Transverse colon (tissue), 4 donors: Measurements from ENCODE around the gene NUBP1. TPM values are rescaled to one million over a fixed set of nuclear protein-coding genes. Genes with fewer than 3 reads are reported as not detected.

ENCODE experiments used
- DNase-seq: peaks from one replicate; pipeline ENCODE4 v3.0.0-alpha.2; 2019
- H3K27ac ChIP-seq, 4 donors: fragments of 200-600 bp; sonication (generic); 2 replicates each; pipeline ENCODE4 v1.5.1; 2016 to 2018; ENCODE audit warnings: inconsistent platforms in 4 of 4
- H3K27me3 ChIP-seq: fragments of 200-600 bp; sonication (generic); 2 replicates; pipeline ENCODE4 v1.5.1; 2017; ENCODE audit warnings: inconsistent platforms
- H3K36me3 ChIP-seq, 4 donors: fragments of 200-600 bp; sonication (generic); 2 replicates each; pipeline ENCODE4 v1.5.1; 2017 to 2019; ENCODE audit warnings: inconsistent platforms in 4 of 4
- H3K4me1 ChIP-seq, 4 donors: fragments of 200-600 bp; sonication (generic); 2 replicates each; pipeline ENCODE4 v1.5.1; 2017 to 2020; ENCODE audit warnings: inconsistent platforms in 4 of 4
- H3K4me3 ChIP-seq, 4 donors: fragments of 200-600 bp; sonication (generic); 1 replicate in 1 of 4; 2 replicates in 3 of 4; pipeline versions ENCODE4 v1.5.1 to v1.6.1; 2017 to 2019; ENCODE audit warnings: inconsistent platforms in 4 of 4
- H3K9me3 ChIP-seq, 2 donors: fragments of 200-600 bp; sonication (generic); 2 replicates each; pipeline ENCODE4 v1.5.1; 2017 to 2019; ENCODE audit warnings: inconsistent platforms in 2 of 2
- CTCF ChIP-seq, 5 experiments: fragments of 200-600 bp in 3 of 5; fragments of 450-650 bp in 2 of 5; sonication (generic) in 3 of 5; IDR thresholded peaks; 1 replicate in 2 of 5; 2 replicates in 3 of 5; pipeline ENCODE4 v1.5.1; 2016 to 2017; ENCODE audit warnings: antibody characterized with exemption in 5 of 5, inconsistent platforms in 3 of 5, mild to moderate bottlenecking in 2 of 5, moderate library complexity in 1 of 5
- EP300 ChIP-seq: sonication (generic); formaldehyde crosslinking; IDR thresholded peaks from one replicate; pipeline ENCODE4 v1.6.1; 2017; ENCODE audit warnings: antibody characterized with exemption, low read depth
- POLR2A ChIP-seq: fragments of 450-650 bp; IDR thresholded peaks from one replicate; pipeline ENCODE4 v1.6.1; 2016; ENCODE audit warnings: antibody characterized with exemption, mild to moderate bottlenecking, moderate library complexity
- POLR2AphosphoS5 ChIP-seq, 3 donors: sonication (generic); formaldehyde crosslinking; IDR thresholded peaks; one replicate each; pipeline ENCODE4 v1.6.1; 2016; ENCODE audit warnings: antibody characterized with exemption in 3 of 3
- WGBS, 2 donors: methylation state at CpG; one replicate each; pipeline ENCODE4 v1.1.5; 2018; ENCODE audit warnings: low coverage in 1 of 2; 5-methylcytosine and 5-hydroxymethylcytosine counted together
- in situ Hi-C, 4 donors: fragments of 200-750 bp; cut with MboI; loops; one replicate each; pipeline versions ENCODE4 v1.15.0 to v1.15.1; 2017; ENCODE audit warnings: low sequenced_read_pairs in 3 of 4, low pct_ligation_motif_present in 1 of 4, low pct_unique_long_range_greater_than_20kb in 1 of 4
- intact Hi-C: fragments of 100-400 bp; cut with DNase I; formaldehyde crosslinking; loops from one replicate; pipeline ENCODE4 v1.15.1; 2023; ENCODE audit warnings: low total_unique reads
- total RNA-seq, 4 donors: library from RNA; depleted of rRNA; stranded (reverse); fragments of >200 nt; gene quantifications; one replicate each; pipeline ENCODE4 v1.1.0, GENCODE V29; 2016

The NUBP1 gene
- total RNA-seq, 4 donors from 2014 or later: 11.6 to 23.8 (median 22.5) TPM

GRCh38 chr16:10756574-10756973 is 12.9 kb downstream of the NUBP1 start:
- no peak for DNase-seq
- intact Hi-C loops: no loop called here
- TF ChIP-seq EP300: no peak
- no peak for TF ChIP-seq CTCF (IDR thresholded peaks at IDR 0.05)
- TF ChIP-seq POLR2A: no peak
- TF ChIP-seq POLR2AphosphoS5 (IDR thresholded peaks at IDR 0.05): no peak
- in situ Hi-C loops: loop anchor here in 3 of 4 donors (10.0 to 25.0 kb wide), 3 partner anchors 106 to 158 kb away; no protein-coding TSS in a partner anchor
- 82 to 83% methylated on average over 3 to 6 of the region's 6 CpGs for WGBS, 2 donors
- Histone ChIP-seq H3K27me3 (no peaks in the 10 kb centered on the region), H3K9me3 (no peaks in the 10 kb centered on the region), H3K4me1 (no peaks in the 10 kb centered on the region), H3K4me3 (no peak overlapping the region), H3K27ac (no peak overlapping the region), H3K36me3 (peaks cover 0 to 49% (median 24%) of the 10 kb centered on the region in 4 donors)

GRCh38 chr16:10760858-10761257 is 17.2 kb downstream of the NUBP1 start:
- H3K27ac ChIP-seq: no peak overlapping the region
- TF ChIP-seq EP300 (no peak), POLR2AphosphoS5 (IDR thresholded peaks at IDR 0.05) (no peak), POLR2A (no peak), CTCF (IDR thresholded peaks at IDR 0.05) (no peak)
- in situ Hi-C loops: loop anchor here in 2 of 4 donors (25.0 kb wide), 2 partner anchors 101 to 151 kb away; no protein-coding TSS in a partner anchor
- no peak for DNase-seq
- intact Hi-C loops: no loop called here
- H3K27me3 ChIP-seq: no peaks in the 10 kb centered on the region
- no peaks in the 10 kb centered on the region for H3K4me1 ChIP-seq
- H3K4me3 ChIP-seq: no peak overlapping the region
- WGBS, 2 donors: 87 to 97% methylated on average over 3 of the region's 3 CpGs
- H3K36me3 ChIP-seq: peaks cover 0 to 63% (median 29%) of the 10 kb centered on the region in 4 donors
- no peaks in the 10 kb centered on the region for H3K9me3 ChIP-seq

- in situ Hi-C loops: loop anchor here in 2 of 4 donors (25.0 kb wide), 2 partner anchors 101 to 151 kb away; no protein-coding TSS in a partner anchor
- H3K27ac ChIP-seq: no peak overlapping the region
These were observed 17.7 kb downstream of the NUBP1 start for GRCh38 chr16:10761373-10761772.

More at GRCh38 chr16:10761373-10761772, 17.7 kb downstream of the NUBP1 start:
- no peak for DNase-seq
- H3K4me3 ChIP-seq: no peak overlapping the region
- peaks cover 0 to 63% (median 27%) of the 10 kb centered on the region in 4 donors for H3K36me3 ChIP-seq
- intact Hi-C loops: no loop called here
- no peaks in the 10 kb centered on the region for H3K9me3 ChIP-seq
- WGBS, 2 donors: 85 to 95% methylated on average over 4 to 8 of the region's 8 CpGs
- no peak for TF ChIP-seq POLR2AphosphoS5 (IDR thresholded peaks at IDR 0.05)
- TF ChIP-seq EP300: no peak
- no peak for TF ChIP-seq CTCF (IDR thresholded peaks at IDR 0.05)
- no peak for TF ChIP-seq POLR2A
- H3K4me1 ChIP-seq: no peaks in the 10 kb centered on the region
- H3K27me3 ChIP-seq: no peaks in the 10 kb centered on the region
